CD1c-positive myeloid dendritic cell (primary cell): ENCODE measurements around the gene HSPA4.
"Not testable (repeated sequence)": the region's sequence is repeated elsewhere in the genome, so short reads cannot be mapped to it uniquely, and the experiment has no call there.

Experiments
- DNase-seq: peaks from one replicate; pipeline ENCODE4 v3.0.0-alpha.2; 2016; ENCODE audit errors: extremely low spot score

The HSPA4 gene

DNA sequence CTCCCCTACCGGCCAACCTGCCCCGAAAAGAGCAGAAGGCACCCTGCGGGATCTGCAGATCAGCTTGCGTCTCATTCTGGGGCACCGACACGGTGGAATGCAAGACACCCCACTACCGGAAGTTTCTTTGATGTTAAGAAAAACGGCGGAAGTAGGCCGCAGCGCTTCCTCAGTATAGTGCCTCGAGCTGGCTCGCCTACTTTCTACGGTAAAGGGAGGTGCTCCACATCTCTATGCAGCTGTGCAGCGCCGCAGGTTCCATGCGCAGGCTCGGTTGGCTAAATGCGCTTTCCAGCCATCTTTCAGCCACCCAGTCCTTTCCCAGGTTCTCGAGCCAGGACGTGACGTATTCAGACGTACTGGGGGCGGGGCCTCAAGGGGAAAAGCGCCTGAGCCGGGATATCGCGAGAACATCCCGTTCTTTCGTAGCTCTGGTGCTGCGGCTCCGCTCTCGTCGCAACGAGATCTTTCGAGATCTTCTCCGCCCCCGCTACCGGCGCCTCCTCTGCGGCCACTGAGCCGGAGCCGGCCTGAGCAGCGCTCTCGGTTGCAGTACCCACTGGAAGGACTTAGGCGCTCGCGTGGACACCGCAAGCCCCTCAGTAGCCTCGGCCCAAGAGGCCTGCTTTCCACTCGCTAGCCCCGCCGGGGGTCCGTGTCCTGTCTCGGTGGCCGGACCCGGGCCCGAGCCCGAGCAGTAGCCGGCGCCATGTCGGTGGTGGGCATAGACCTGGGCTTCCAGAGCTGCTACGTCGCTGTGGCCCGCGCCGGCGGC, at the start of gene HSPA4:
Gene HSPA4 (plus strand): TSS at position 472 of the 775 bp plus-strand sequence. CDS start 238 bp downstream, at position 710.
- DNase-seq: peak; percentile 100

- no peak for DNase-seq
Measured at GRCh38 chr5:133006653-133007052, 45.2 kb upstream of the HSPA4 start.

GRCh38 chr5:133008455-133008854, 43.4 kb upstream of the HSPA4 start:
- DNase-seq: not testable (repeated sequence)

GRCh38 chr5:133015466-133015865, 36.3 kb upstream of the HSPA4 start:
- DNase-seq: no peak

- DNase-seq: no peak
Measured at GRCh38 chr5:133017964-133018363, 33.8 kb upstream of the HSPA4 start.

GRCh38 chr5:133019471-133019870, 32.3 kb upstream of the HSPA4 start:
- not testable (repeated sequence) for DNase-seq

DNA sequence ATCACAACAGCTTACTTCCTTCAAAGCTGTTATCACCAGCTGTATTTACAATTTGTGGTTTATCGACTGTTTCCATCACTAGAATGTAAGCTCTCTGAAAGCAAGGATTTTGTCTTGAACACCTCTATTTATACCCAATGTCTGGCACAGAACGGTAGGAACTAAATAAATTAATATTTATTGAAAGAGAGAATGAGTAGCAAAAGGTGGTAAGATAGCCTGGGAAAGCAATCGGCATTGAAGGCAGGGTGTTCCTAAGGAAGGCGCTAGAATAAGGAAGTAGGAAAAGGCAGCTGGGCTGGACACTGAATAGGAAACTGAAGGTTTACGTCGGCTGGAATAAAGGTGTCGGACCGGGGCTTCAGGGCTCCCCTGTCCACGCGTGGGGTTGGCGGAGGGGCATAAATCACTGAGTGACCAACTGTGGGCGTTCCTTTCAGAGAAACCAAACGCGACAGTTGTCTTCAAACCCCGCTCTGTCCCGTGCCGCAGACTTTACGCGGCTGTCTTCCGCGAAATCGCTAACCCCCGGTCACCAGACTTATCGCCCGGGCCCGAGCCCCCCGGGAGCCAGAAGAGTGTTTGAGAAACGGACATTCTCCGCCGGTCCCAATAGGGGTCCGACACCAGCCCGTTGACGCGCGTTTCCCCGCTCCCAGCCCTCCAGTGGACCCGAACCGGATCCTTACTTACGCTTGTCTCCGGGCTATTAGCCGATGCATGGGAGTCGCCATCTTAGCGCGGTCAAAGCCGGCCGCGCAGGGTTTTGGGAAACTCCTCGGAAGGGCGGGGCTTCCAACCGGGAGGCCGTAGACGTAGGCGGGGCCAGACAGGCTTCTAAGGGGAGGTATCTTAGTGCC, 25.8 kb upstream of the HSPA4 start, which contains the start of gene ZCCHC10:
Gene ZCCHC10 (minus strand): TSS at position 746 of the 860 bp plus-strand sequence. CDS start 12 bp downstream, at position 734.
- peak; percentile 96 for DNase-seq

GRCh38 chr5:133026664-133027153, 25.1 kb upstream of the HSPA4 start:
- no peak for DNase-seq

- no peak for DNase-seq
Measured at GRCh38 chr5:133029416-133029815, 22.4 kb upstream of the HSPA4 start.

DNA sequence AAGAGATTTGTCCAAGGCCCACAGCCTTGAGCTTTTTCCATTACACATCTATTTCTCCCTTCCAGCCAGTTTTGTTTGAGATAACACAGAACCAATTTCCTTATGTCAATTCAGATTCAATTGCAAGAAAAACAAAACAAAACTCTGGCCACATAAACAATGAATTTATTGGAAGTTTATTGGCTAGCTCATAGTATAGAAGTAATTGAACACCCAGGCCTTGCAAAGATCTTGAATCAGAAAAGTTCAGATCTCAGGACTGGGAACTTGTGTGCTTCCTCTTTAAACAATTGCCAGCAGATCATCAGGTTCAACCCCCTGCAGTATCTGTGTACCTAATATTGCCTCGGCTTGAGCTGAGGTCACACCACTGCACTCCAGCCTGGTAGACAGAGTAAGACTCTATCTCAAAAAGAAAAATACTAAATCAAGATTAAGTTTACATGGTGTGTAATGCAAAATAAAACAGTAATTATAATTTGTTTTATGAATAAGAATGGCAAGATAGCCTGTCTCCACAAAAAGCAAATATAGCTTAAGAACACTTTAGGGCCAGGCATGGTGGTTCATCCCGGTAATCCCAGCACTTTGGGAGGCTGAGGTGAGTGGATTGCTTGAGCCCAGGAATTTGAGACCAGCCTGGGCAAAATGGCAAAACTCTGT, 21.3 kb upstream of the HSPA4 start:
- DNase-seq: no peak

GRCh38 chr5:133032852-133033742, 18.7 kb upstream of the HSPA4 start:
- no peak for DNase-seq

GRCh38 chr5:133034064-133034463, 17.7 kb upstream of the HSPA4 start:
- peak; percentile 51 for DNase-seq

DNA sequence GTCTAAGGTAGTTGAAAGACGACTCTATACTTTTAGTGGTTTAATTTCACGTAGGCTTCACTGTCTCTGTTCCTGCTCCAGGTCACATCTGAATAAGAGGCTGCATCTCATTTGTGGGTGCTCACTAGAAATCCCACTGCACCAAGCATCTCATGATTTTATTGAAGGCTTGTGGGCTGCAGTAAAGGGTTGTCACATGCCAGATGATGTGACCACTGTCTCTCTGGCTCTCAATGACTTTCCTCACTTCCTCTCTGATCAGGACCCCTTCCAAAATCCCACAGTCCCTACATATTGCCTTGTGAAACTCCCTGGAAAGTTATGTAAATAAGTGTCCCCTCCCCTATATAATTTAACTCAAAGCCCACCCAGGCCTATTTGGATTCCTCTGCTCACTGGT, 16.6 kb upstream of the HSPA4 start:
- DNase-seq: no peak

GRCh38 chr5:133036677-133037076, 15.1 kb upstream of the HSPA4 start:
- not testable (repeated sequence) for DNase-seq

GRCh38 chr5:133041157-133041784, 10.5 kb upstream of the HSPA4 start:
- DNase-seq: no peak

DNA sequence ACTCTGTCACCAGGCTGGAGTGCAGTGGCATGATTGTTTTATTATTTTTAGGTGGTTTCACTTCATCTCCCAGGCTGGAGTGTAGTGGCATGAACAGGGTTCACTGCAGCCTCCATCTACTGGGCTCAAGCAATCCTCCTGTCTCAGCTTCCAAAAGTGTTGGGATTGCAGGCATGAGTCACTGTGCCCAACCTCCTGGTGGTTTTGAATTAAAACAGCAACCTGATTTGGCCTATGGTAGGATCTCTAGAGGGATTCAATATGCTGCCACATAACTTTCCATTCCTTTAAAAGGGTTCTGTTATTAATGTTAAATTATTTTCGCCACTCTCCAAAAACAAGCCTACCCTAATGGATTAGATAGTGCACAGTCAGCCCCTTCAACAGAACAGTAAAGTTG, 9.9 kb upstream of the HSPA4 start:
- DNase-seq: no peak

DNA sequence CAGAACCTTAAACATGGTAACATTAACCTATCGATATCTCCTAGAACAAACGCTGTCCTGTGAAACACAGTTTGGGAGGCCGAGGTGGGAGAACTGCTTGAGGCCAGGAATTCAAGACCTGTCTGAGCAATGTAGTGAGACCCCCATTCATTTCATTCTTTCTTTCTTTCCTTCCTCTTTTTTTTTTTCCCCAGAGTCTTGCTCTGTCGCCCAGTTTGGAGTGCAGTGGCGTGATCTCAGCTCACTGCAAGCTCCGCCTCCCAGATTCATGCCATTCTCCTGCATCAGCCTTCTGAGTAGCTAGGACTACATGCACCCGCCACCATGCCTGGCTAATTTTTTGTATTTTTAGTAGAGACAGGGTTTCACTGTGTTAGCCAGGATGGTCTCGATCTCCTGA, 5.3 kb upstream of the HSPA4 start:
- DNase-seq: not testable (repeated sequence)

- no peak for DNase-seq
Measured at GRCh38 chr5:133047404-133047803, 4.4 kb upstream of the HSPA4 start.

DNA sequence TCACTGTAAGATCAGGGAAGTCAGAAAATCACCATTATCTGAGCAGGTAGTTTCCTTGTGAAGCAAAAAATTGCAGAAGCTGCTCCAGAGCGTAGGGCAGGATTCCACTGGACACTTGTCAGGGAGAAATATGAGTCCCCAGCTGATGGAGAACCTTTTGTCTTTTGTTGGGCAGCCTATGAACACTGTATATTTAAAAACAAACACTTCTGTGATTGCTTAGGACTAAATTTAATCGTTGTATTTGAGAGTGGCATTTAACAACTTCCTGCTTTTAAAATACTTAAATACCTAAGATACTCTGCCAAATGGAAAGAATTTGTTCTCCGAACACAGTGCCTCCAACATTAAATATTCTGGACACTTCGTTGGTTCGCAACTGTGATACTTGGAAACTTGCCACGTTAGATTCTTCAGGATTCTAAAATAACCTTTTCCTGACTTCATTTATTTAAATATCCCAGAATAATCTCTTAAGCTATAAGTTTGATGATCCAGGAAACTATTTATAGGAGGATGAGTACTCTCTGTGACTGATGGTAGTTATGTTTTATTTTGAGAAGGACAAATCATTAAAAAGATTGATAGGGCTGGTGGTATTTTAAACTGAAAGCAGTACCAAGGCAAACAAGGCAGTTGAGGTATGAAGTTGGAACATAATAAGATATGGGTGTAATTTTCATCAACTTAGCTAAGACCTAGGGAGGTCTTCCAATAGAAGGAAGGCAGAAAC, 2.7 kb upstream of the HSPA4 start:
- DNase-seq: no peak

GRCh38 chr5:133049726-133050048, 2.1 kb upstream of the HSPA4 start:
- no peak for DNase-seq
